GM12878 (cell line): ENCODE results near the gene ASB2. TPM values are rescaled to one million over a fixed set of nuclear protein-coding genes. Genes with fewer than 3 reads are reported as not detected.

Source experiments
- ATAC-seq: fragments of 200-7000 bp; cut with Tn5 transposase; 3 replicates; pipeline ENCODE4 v1.9.1; 2020; ENCODE audit warnings: mild to moderate bottlenecking, moderate library complexity
- BruUV-seq: library from RNA; stranded (reverse); fragments of 400-500 nt; replicated peaks from 2 replicates; lab custom pipeline; 2021; lab: Mats Ljungman, UMichigan
- CTCF ChIA-PET: fragments of 300-600 bp; sonication (Branson Sonifier 250); formaldehyde crosslinking; extraction: SDS; loops from one replicate; lab custom pipeline; 2021; ENCODE audit warnings: inconsistent platforms; lab: Yijun Ruan, JAX
- POLR2A ChIA-PET: fragments of 350-600 bp; formaldehyde crosslinking; extraction: SDS; loops from one replicate; lab custom pipeline; 2021; ENCODE audit warnings: inconsistent platforms; lab: Charles Lee
- RAD21 ChIA-PET: fragments of 300-600 bp; sonication (Branson Sonifier 250); formaldehyde crosslinking; loops from one replicate; lab custom pipeline; 2023; ENCODE audit warnings: antibody characterized with exemption; ENCODE audit not compliant: unreplicated experiment; lab: Charles Lee
- SMC1A ChIA-PET: fragments of 300-600 bp; sonication (Branson Sonifier 250); formaldehyde crosslinking; loops from one replicate; lab custom pipeline; 2023; ENCODE audit not compliant: unreplicated experiment, uncharacterized antibody; lab: Charles Lee
- DNase-seq: peaks from one replicate; pipeline ENCODE4 v3.0.0-alpha.2; 2011; ENCODE audit warnings: low read depth, low spot score
- FAIRE-seq: peaks from 3 replicates; lab custom pipeline; 2011; peaks lifted over from hg19 to GRCh38; lab: Jason Lieb, UNC
- H2AFZ ChIP-seq: 2 replicates; pipeline ENCODE4 v1.6.0; 2011; ENCODE audit warnings: low read depth, low read length, control low read depth; ENCODE audit not compliant: control insufficient read depth
- H3K27ac ChIP-seq: 2 replicates; pipeline ENCODE4 v1.5.1; 2011; ENCODE audit warnings: control low read depth; ENCODE audit not compliant: control insufficient read depth, insufficient read depth
- H3K27me3 ChIP-seq, 2 experiments: replicated peaks in 1 of 2; 2 replicates each; pipeline versions ENCODE4 v1.6.0 to v1.6.1; 2011; ENCODE audit warnings: low read length in 1 of 2; ENCODE audit not compliant: control insufficient read depth in 2 of 2, insufficient read depth in 2 of 2
- H3K36me3 ChIP-seq, 2 experiments: 2 replicates each; pipeline ENCODE4 v1.5.1; 2011; ENCODE audit warnings: low read length in 1 of 2; ENCODE audit not compliant: control insufficient read depth in 2 of 2, insufficient read depth in 2 of 2
- H3K4me1 ChIP-seq: 2 replicates; pipeline ENCODE4 v1.6.1; 2011; ENCODE audit warnings: mild to moderate bottlenecking, low read length, moderate library complexity, mixed read lengths; ENCODE audit not compliant: control insufficient read depth, insufficient read depth
- H3K4me2 ChIP-seq: 2 replicates; pipeline ENCODE4 v1.6.0; 2011; ENCODE audit warnings: control low read depth; ENCODE audit not compliant: control insufficient read depth, insufficient read depth
- H3K4me3 ChIP-seq: fragments of 200-600 bp; sonication (generic); 2 replicates; pipeline ENCODE4 v1.5.1; 2016
- H3K79me2 ChIP-seq: 2 replicates; pipeline ENCODE4 v1.6.0; 2011; ENCODE audit warnings: low read length; ENCODE audit not compliant: control insufficient read depth, insufficient read depth
- H3K9ac ChIP-seq: 2 replicates; pipeline ENCODE4 v1.8.0; 2011; ENCODE audit warnings: low read length, control low read depth, mixed read lengths; ENCODE audit not compliant: control insufficient read depth, insufficient read depth
- H3K9me3 ChIP-seq: replicated peaks from 3 replicates; pipeline ENCODE4 v1.5.1; 2011; ENCODE audit warnings: mild to moderate bottlenecking, low read length; ENCODE audit not compliant: control insufficient read depth, insufficient read depth
- H4K20me1 ChIP-seq: 2 replicates; pipeline ENCODE4 v1.6.0; 2011; ENCODE audit not compliant: control insufficient read depth, insufficient read depth
- DPF2 ChIP-seq: fragments of 450-650 bp; IDR thresholded peaks from 2 replicates; pipeline ENCODE4 v1.6.1; 2017; ENCODE audit warnings: mild to moderate bottlenecking
- ETV6 ChIP-seq, 2 experiments: fragments of 450-650 bp in 1 of 2; IDR thresholded peaks in 1 of 2; conservative IDR thresholded peaks in 1 of 2; 2 replicates each; pipeline ENCODE4 v1.6.1; 2014; ENCODE audit warnings: antibody characterized with exemption in 1 of 2, borderline replicate concordance in 1 of 2, low read depth in 1 of 2, mild to moderate bottlenecking in 1 of 2, moderate library complexity in 1 of 2
- IKZF1 ChIP-seq: fragments of 450-650 bp; conservative IDR thresholded peaks from 2 replicates; pipeline ENCODE4 v1.6.1; 2017; ENCODE audit warnings: antibody characterized with exemption, mild to moderate bottlenecking
- IKZF2 ChIP-seq, 2 experiments: fragments of 450-650 bp; IDR thresholded peaks; 2 replicates each; pipeline ENCODE4 v1.6.1; 2017; ENCODE audit warnings: mild to moderate bottlenecking in 2 of 2, moderate library complexity in 2 of 2
- JUND ChIP-seq: IDR thresholded peaks from 2 replicates; pipeline ENCODE4 v1.6.1; 2012; ENCODE audit warnings: low read depth, mild to moderate bottlenecking, low read length, improper control_type of control experiment, moderate library complexity
- MEF2A ChIP-seq: IDR thresholded peaks from 2 replicates; pipeline ENCODE4 v1.6.1; 2011; ENCODE audit warnings: low read depth, mild to moderate bottlenecking, low read length, moderate library complexity; ENCODE audit not compliant: insufficient read depth
- MLLT1 ChIP-seq: fragments of 450-650 bp; IDR thresholded peaks from 2 replicates; pipeline ENCODE4 v1.6.1; 2016; ENCODE audit warnings: mild to moderate bottlenecking
- NKRF ChIP-seq: fragments of 450-650 bp; conservative IDR thresholded peaks from 2 replicates; pipeline ENCODE4 v1.6.1; 2017; ENCODE audit warnings: mild to moderate bottlenecking, moderate library complexity
- NRF1 ChIP-seq: conservative IDR thresholded peaks from 2 replicates; pipeline ENCODE4 v1.6.1; 2011; ENCODE audit warnings: mild to moderate bottlenecking, low read depth, low read length, improper control_type of control experiment
- RAD21 ChIP-seq: IDR thresholded peaks from 2 replicates; pipeline ENCODE4 v1.6.1; 2011; ENCODE audit warnings: mild to moderate bottlenecking, low read depth, low read length, moderate library complexity; ENCODE audit not compliant: insufficient read depth
- RCOR1 ChIP-seq: conservative IDR thresholded peaks from 2 replicates; pipeline ENCODE4 v1.6.1; 2012; ENCODE audit warnings: low read depth, low read length, improper control_type of control experiment
- TCF12 ChIP-seq: IDR thresholded peaks from 2 replicates; pipeline ENCODE4 v1.6.1; 2011; ENCODE audit warnings: low read depth, mild to moderate bottlenecking, low read length
- ZNF24 ChIP-seq: fragments of 450-650 bp; IDR thresholded peaks from 2 replicates; pipeline ENCODE4 v1.6.1; 2017; ENCODE audit warnings: antibody characterized with exemption, mild to moderate bottlenecking
- ZNF274 ChIP-seq: IDR thresholded peaks from one replicate; pipeline ENCODE4 v1.8.0; 2011; ENCODE audit not compliant: insufficient read length, insufficient read depth
- ZSCAN29 ChIP-seq: fragments of 450-650 bp; IDR thresholded peaks from 2 replicates; pipeline ENCODE4 v1.6.1; 2017; ENCODE audit warnings: mild to moderate bottlenecking, moderate library complexity
- WGBS: methylation state at CpG from one replicate; pipeline ENCODE4 v1.1.6; 2016; ENCODE audit warnings: low lambda C conversion rate; ENCODE audit not compliant: insufficient replicate concordance, insufficient coverage; ENCODE audit errors: missing lambda C conversion rate; 5-methylcytosine and 5-hydroxymethylcytosine counted together
- in situ Hi-C: fragments of 300-500 bp; cut with MboI; formaldehyde crosslinking; loops from 9 replicates; pipeline ENCODE4 v1.14.3; 2018; ENCODE audit warnings: mixed read lengths
- intact Hi-C: fragments of 100-400 bp; cut with micrococcal nuclease; formaldehyde crosslinking; loops from one replicate; pipeline ENCODE4 v1.14.2; 2022; ENCODE audit not compliant: unreplicated experiment
- polyA plus RNA-seq, 11 experiments: library from polyadenylated mRNA; depleted of rRNA in 4 of 11; unstranded in 6 of 11; stranded (reverse) in 5 of 11; fragments of >200 nt; fragmentation: Nextera tagmentation in 4 of 11; fragmentation: Illumina TruSeq in 1 of 11; extraction: Ambion mirVana in 4 of 11; extraction: Trizol in 1 of 11; gene quantifications; 1 replicate in 1 of 11; 2 replicates in 10 of 11; pipeline versions ENCODE4 v1.2.1 to v1.2.3, GENCODE V29; 2011 to 2016; ENCODE audit warnings: inconsistent platforms in 2 of 11, missing spikeins in 2 of 11, low read depth in 1 of 11
- total RNA-seq, 4 experiments: library from RNA; depleted of rRNA in 3 of 4; stranded (reverse); fragments of >200 nt in 3 of 4; fragmentation: Illumina TruSeq in 1 of 4; extraction: Trizol in 1 of 4; gene quantifications; 2 replicates each; pipeline versions ENCODE4 v1.2.1 to v1.2.3, GENCODE V29; 2013 to 2021

The ASB2 gene
- total and polyA plus RNA-seq, 10 of the 15 experiments (the other 5 are each of a cell fraction or from before 2014, with no cell fraction given), result 3.0 to 54.8 (median 33.5) TPM

- TF ChIP-seq IKZF1 (no peak), RCOR1 (no peak), DPF2 (no peak), RAD21 (peak; percentile 65), ZNF274 (no peak), ZNF24 (no peak), NKRF (peak; percentile 8; the same call in 1 of the 2 replicates)
Observed at GRCh38 chr14:93970585-93970964, 5.8 kb downstream of the ASB2 start (continued).

GRCh38 chr14:93969082-93969828 lies 7.1 kb downstream of the ASB2 start:
- WGBS, result 68% methylated on average over 12 of the region's 12 CpGs
- H3K4me2 ChIP-seq, result 0 out of 2 replicates have a peak overlapping the region, but pooled peaks have one; percentile 14
- FAIRE-seq, result no peak
- peak; percentile 94 for TF ChIP-seq TCF12
- TF ChIP-seq IKZF2 (IDR thresholded peaks at IDR 0.05), result 0 out of 4 replicates have a peak, but pooled peaks of 1 of the 2 experiments have one; percentile 28
- TF ChIP-seq JUND, result no peak
- no peak for TF ChIP-seq NRF1
- 0 out of 2 replicates have a peak, but pooled peaks have one; percentile 12 for TF ChIP-seq MEF2A
- TF ChIP-seq MLLT1, result 0 out of 2 replicates have a peak, but pooled peaks have one; percentile 19
- peak in 1 of 2 experiments; percentile 53; a peak in 1 of 4 replicates for TF ChIP-seq ETV6 (conservative IDR thresholded peaks at IDR 0.05 in 1 of 2, IDR thresholded peaks at IDR 0.05 in 1 of 2; ENCODE audit: borderline replicate concordance in 1 of 2, low read depth in 1 of 2)
- no peak for TF ChIP-seq ZSCAN29

More at GRCh38 chr14:93969082-93969828, 7.1 kb downstream of the ASB2 start:
- Histone ChIP-seq H2AFZ (no peak overlapping the region), H3K9me3 (no peaks in the 10 kb centered on the region; the same call in 1 of the 3 replicates), H3K9ac (peak overlapping the region; percentile 12; the same call in 1 of the 2 replicates), H3K27ac (peak overlapping the region; percentile 82; the same call in 1 of the 2 replicates), H3K27me3 (no peaks in the 10 kb centered on the region), H3K36me3 (no peaks in the 10 kb centered on the region), H3K4me1 (peaks cover 92% of the 10 kb centered on the region), H4K20me1 (no peaks in the 10 kb centered on the region), H3K4me3 (no peak overlapping the region), H3K79me2 (no peaks in the 10 kb centered on the region)
- BruUV-seq, result no TSS peak
- DNase-seq (no peak), ATAC-seq (0 out of 3 replicates have a peak, but pooled peaks have one; percentile 0)
- in situ Hi-C loops, result loop anchor here (25.0 kb wide), 2 partner anchors 1207 to 1693 kb away; no protein-coding TSS in a partner anchor
- ChIA-PET RAD21 (interaction anchor here (0.5 to 16.9 kb wide), 8 partner anchors 8 to 31 kb away, joined by 3 to 324 read pairs (median 30); partner anchors contain the start of genes ASB2 and CCDC197), POLR2A (interaction anchor here (0.9 to 6.4 kb wide), 6 partner anchors 9 to 31 kb away, joined by 3 to 128 read pairs (median 11); no protein-coding TSS in a partner anchor), SMC1A (interaction anchor here (1.4 to 20.2 kb wide), 7 partner anchors 8 to 29 kb away, joined by 5 to 409 read pairs (median 30); partner anchors contain the start of genes ASB2 and CCDC197), CTCF (interaction anchor here (0.7 to 20.8 kb wide), 11 partner anchors 9 to 169 kb away, joined by 3 to 399 read pairs (median 14); partner anchors contain the start of gene CCDC197)
- intact Hi-C loops, result no loop called here
